ENCODE data around the gene KASH5.

Gene KASH5

GRCh38 chr19:49396738-49397505, 8.9 kb downstream of the KASH5 start:
- no peak for DNase-seq

DNA sequence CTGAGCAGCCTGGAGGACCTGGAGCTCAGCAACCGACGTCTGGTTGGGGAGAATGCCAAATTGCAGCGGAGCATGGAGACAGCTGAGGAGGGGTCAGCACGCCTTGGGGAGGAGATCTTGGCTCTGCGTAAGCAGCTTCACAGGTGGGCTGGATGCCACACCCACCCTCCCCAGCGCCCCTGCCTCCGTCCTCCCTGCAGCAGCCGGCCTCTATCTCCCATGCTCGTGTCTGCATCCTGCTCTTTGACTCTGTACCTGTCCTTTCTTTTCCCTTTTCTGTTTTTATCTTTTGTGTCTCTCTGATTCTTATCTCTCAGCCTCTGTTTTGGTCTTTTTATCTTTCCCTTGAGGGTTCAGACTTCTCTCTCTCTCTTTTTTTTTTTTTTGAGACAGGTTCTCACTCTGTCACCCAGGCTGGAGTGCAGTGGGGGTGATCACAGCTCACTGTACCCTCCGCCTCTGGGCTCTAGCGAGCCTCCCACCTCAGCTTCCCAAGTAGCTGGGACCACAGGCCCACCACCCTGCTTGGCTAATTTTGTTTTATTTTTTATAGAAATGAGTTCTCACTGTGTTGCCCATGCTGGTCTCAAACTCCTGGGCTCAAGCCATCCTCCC, 10.1 kb downstream of the KASH5 start:
- DNase-seq, result no peak

- DNase-seq, result no peak
Measured at GRCh38 chr19:49398931-49399330, 10.9 kb downstream of the KASH5 start.

DNA sequence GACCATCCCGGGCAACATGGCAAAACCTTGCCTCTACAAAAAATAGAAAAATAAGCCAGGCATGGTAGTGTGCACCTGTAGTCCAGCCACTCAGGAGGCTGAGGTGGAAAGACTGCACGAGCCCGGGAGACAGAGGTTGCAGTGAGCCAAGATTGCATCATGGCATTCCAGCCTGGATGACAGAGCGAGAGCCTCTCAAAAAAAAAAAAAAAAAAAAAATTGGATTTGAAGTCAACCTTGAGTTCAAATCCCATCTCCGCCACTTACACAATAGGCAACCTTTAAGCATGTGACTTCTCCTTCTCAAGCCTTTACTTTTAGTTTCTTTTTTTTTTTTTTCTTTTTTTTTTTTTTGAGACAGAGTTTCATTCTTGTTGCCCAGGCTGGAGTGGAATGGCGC, 12.0 kb downstream of the KASH5 start:
- no peak for DNase-seq

DNA sequence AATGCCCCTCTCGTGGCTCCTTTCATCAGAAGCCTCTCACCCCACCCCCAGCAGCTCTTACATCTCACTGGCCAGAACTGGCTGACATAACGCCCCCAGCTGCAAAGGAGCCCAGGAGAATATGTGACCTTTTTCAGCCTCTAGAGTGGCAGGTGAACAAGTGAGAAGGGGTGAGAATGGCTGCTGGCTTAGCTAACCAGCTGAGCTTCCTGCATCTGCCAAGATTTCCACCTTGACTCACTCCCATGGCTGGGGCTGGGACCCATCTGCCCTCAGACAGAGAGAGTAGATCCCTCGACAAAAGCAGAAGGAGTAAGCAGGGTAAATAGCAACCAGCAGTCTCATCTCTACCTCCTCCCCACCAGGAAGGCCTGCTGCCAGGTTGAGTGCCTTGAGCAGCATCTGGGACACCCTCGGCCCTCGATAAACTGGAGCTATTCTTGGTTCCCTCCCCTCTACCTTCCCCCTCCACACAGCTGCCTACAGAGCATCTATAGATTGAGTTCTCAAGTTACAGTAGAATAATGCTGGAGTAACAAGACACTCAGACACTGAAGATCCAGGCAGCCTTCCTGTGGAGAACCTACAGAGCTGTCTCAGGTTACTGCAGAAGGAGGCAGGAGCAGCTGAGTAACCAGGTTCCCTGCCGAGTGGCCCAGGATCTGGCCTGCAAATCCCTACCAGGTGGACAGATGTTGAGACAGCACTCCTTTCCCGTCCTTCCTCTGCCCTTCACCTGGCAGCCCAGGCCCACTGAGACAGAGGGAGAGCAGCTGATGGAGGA, 15.5 kb downstream of the KASH5 start:
- no peak for DNase-seq

DNA sequence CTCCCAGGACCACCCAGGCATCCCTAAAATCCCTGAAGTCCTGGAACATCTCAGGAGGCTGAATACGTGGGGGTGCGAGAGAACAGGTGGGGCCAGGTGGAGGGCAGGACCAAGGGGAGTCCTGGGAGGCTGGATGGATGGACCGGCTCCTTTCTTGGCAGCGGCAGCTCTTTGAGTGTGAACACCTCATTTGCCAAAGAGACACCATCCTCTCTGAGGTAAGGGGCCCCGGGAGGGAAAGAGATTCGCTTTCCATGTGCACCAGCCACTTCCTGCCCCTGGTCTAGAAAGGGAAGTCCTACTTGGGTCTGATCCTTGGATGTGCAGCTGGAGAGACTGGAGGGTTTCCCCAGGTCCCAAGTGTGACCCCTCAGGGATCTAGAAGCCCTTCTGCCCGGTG, 19.0 kb downstream of the KASH5 start:
- no peak for DNase-seq

DNA sequence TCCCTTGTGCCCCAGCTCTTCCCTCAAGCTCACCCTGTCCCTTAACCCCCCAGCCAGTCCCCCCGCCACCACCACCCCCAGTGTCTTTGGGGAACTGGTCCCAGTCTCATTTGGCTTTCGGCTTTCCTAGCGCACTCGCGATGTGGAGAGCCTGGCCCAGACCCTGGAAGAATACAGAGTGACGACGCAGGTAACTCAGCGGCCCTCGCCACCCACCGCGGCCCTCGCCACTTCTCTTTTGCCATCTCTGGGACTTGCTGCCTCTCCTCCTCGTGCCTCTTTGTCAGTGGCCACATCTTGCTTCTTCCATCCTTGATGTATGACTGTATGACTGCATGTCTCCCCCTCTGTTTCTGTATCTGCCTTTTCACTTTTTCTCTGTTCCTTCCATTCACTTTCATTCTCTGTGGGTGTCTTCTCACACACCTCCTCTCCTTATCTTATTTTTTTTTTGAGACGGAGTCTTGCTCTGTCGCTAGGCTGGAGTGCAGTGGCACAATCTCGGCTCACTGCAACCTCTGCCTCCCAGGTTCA, 19.5 kb downstream of the KASH5 start:
- no peak for DNase-seq

DNA sequence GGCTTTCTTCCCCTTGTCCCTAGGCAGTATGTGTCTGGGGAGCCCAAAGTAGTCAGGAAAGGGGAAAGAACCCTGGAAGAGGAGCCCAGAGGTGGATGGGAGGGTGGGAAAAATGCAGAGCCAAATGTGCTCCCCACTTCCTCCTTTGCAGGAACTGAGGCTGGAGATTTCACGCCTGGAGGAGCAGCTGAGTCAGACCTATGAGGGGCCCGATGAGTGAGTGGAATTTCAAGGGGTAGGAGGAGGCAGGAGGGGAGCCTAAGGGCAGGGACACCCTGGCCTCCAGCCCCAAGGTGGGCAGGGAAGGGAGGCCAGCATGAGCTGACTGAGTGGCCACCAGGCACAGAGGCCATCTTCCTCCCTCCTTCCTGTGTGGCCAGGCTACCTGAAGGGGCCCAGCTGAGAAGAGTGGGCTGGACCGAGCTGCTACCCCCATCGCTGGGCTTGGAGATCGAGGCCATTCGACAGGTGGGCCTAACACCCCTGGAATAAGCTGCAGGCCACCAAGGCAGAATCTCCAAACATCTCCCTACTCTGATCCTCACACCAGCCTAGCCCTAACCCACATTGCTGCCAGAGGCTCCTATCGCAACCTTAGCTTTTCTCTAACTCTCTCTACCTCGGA, 20.9 kb downstream of the KASH5 start:
- peak; percentile 73 to 76 (median 74) for DNase-seq

DNA sequence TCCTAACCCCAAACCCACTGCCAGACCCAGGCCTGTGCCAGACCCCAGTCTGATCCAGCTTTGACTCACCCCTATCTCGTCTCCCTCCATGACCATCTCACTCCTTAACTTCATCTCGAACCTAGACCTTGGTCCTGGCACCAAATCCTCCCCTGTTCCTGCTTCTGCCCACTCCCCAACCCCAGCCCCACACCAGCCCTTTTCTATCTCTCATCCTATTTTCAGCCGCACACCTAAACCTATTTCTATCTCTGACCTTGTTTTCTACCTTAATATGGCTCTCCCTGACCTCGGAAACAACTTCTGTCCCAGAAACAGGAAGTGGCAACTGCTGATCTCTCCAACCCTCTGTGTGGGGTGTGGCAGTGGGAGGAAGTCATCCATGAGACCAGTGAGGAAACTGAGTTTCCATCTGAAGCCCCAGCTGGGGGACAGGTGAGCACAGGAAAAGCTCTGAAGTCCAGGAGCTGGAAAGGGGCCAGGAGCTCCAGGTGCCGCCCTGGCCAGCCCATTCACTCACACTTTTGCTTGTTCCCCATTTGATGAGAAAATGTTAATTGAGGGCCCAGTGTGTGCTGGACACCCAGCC, 21.5 kb downstream of the KASH5 start:
- DNase-seq, result peak; percentile 69 to 75 (median 72)

GRCh38 chr19:49411681-49412326, 23.8 kb downstream of the KASH5 start:
- no peak for DNase-seq

- no peak for DNase-seq
Measured at GRCh38 chr19:49413348-49413747, 25.3 kb downstream of the KASH5 start.

DNA sequence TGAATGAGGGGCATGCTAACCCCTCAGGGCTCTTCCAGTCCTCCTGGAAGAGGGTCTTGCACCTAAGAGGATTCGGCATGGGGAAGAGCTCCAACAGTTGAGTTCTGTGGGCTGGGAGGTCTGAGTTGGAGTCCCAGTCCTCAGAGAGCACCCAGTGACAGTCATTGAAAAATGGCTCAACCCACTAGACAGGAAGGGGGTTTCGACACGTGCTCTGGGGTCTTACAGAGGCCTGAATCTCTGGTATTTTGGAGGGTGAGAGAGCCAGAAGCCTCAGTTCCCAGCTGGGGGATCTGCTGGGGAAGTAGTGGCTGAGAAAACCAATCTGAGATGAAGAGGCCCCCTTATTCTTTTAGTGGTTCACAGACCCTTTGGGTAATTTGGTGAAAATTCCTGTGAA, 26.2 kb downstream of the KASH5 start:
- DNase-seq, result no peak

- peak; percentile 29 to 49 (median 47) for DNase-seq
Measured at GRCh38 chr19:49415102-49415809, 27.2 kb downstream of the KASH5 start.

DNA sequence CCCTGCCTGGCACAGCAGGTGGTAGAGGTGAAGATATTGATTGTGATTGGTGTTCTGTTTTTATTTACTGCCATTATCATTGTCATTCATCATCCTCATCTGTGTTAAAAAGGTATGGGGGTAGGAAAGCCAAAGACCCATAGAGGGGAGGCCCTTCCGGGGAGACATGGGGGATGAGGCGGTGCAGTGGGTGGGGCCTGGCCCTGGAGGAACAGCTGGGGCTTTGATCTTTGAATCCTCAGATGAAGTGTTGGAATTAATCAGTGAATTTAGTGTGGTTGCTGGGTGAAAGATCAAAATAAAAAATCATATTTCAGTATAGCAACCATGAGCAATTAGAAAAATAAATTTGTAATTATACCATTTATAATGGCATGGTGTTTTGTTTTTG, 27.8 kb downstream of the KASH5 start:
- no peak for DNase-seq

DNA sequence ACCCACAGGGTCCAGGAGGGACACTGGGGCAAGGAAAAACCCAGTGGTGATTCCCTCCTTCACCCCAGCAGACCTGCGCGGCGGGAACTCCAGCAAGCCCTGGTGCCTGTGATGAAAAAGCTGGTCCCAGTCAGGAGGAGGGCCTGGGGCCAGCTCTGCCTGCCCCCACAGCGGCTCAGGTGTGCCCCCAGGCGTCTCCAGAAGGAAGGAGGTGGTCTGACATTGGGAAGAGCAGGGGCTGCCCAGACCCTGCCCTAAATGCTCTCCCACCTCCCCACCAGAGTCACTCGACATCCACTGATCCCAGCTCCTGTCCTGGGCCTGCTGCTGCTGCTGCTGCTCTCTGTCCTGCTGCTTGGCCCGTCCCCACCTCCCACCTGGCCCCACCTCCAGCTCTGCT, 29.0 kb downstream of the KASH5 start:
- DNase-seq, result no peak

DNA sequence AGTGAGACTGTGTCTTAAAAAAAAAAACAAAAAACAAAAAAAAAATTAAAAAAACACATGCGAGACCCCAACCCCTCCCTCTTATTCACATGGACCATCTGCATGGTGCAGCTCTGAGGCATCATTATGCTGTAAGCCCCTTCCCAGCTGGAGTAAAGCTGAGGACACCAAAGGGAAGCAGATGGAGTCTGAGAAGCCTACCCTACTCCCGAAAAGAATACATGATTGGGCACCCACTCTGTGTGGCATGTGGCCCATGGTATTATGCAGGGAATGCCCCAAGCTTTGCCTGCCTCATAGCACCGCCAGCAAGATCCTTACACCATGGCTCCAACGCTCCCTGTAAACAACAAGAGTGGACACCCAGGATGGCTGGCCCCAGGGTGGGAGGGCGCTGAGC, 30.5 kb downstream of the KASH5 start:
- DNase-seq, result no peak

DNA sequence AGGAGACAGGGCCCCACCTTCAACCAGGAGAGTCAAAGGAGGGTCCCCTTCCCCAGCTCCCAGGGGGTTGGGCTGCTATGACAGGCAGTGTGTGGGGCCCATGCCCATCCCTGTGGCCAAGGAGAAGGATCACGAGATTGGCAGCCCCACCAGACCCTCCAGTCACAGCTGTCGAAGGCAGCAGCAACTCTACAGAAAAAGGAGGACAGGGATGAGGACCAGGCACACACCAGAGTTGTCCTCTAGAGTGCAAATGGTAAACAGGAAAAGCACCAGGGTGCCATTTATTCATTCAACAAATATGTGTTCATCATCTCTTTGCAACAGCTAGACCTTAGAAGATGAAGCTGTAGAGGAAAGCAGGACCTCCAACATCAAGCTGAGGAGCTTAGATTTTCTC, 31.1 kb downstream of the KASH5 start:
- no peak for DNase-seq

DNA sequence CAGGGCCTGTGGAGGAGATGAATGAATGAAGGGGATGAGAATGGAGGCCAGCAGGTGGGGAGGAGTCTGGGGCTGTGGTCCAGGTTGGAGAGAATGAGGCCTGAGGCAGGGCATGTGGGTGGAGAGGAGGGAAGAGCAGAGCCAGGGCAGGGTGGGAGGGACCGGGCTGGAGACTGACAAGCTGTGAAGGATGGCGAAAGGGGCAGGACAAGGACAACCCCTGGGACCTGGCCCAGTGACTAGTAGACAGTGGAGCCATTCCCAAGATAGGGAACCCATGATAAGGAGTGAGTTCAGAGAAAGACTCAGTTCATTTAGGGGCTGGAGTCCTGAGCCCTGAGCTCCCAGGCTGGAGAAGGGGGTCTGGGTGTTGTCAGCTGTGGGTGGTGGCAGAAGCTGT, 32.2 kb downstream of the KASH5 start:
- no peak for DNase-seq

DNA sequence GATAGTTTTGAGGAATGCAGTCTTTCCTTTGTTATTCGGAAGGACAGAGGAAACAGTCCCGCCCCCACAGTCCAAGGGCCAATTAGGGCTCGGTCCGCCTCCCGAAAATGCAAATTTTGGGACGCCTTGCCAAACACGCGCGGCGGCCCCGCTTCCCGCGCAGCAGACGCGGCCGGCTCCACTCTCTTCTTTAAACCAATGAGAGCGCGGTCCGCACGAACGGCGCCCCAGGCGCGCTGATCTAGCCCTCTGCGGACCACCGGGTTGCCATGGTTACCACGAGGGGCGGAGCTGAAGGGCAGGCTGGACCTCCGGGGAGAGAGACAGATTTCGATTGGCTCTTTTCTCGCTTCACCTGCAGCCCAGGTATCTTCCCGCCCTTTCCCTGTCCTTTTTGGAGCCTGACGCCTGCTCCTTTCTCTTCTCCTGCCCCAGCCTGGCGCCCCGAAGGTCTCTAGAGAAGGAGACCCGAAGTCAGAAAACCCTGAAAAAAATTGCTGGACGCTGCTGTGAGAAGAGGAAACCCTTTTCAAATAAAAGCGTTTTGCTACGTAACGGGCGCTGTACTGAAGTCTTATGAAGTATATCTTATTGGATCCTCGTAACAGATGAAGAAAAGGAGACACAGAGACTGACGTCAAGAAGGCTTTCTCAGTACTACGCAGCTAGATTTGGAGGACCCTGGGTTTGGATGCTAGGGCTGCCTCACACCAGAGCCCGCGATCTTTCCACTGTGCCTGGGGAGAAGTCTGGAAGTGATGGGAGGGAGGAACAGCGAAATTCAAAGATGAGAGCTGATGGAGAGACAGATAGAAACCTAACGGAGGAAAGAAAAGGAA, 33.2 kb downstream of the KASH5 start:
- peak; percentile 82 to 89 (median 82) for DNase-seq

DNA sequence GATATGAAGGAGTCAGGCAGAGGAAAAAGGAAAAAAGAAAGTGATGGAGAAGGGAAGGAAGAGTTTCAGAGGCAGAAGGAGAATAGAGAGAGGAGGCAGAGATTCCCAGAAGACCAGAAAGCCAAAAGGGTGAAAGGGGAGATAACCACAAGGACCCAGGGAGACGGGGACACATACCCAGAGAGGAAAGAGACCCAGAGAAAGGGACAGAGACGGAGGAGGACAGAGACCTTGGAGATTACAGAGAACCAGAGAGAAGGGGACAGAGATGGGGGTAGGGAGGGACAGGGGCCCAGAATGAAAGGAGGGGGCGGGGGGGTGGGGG, 33.8 kb downstream of the KASH5 start:
- no peak for DNase-seq

Measured in suppressor macrophage treated with lipopolysaccharide for 1 hour (primary cell).